ENCODE measurements around the gene USP27X. TPM values are rescaled to one million over a fixed set of nuclear protein-coding genes. Genes with fewer than 3 reads are reported as not detected.
A peak's percentile ranks its signal among the peaks of the same experiment; 100 is the strongest.

USP27X gene
- total RNA-seq, result 1 to 10 TPM; 1.3 to 3.6 (median 2.7) TPM

- peaks cover 0 to 40% (median 3%) of the 10 kb centered on the region in 4 donors for H3K4me1 ChIP-seq
- peak; percentile 48 to 79 (median 63) for TF ChIP-seq CTCF (IDR thresholded peaks at IDR 0.05)
- TF ChIP-seq POLR2A (IDR thresholded peaks at IDR 0.05), result peak in 1 of 2 donors; percentile 29
- peak in 1 of 2 donors; percentile 61 for TF ChIP-seq EP300 (IDR thresholded peaks at IDR 0.05)
- no peaks in the 10 kb centered on the region for H3K36me3 ChIP-seq
- peaks cover 0 to 9% of the 10 kb centered on the region in 2 donors for H3K27me3 ChIP-seq
- peak; percentile 61 to 63 for DNase-seq (ENCODE audit: low spot score in 2 of 2)
- WGBS, 2 donors, result 3 to 43% methylated on average over 26 to 52 of the region's 60 CpGs
- peak within 1 kb of the TSS; percentile 74 to 92 (median 84) for H3K27ac ChIP-seq
- H3K9me3 ChIP-seq, result no peaks in the 10 kb centered on the region
- peak within 1 kb of the TSS; percentile 43 to 74 (median 51) for H3K4me3 ChIP-seq
Observed at GRCh38 chrX:49878834-49879655, at the start of gene USP27X. TSS of gene USP27X (plus strand) at chrX:49879484. CDS start at chrX:49880308, 824 bp downstream.

- Histone ChIP-seq H3K4me1 (no peaks in the 10 kb centered on the region), H3K9me3 (no peaks in the 10 kb centered on the region), H3K27ac (no peak overlapping the region), H3K36me3 (no peaks in the 10 kb centered on the region), H3K4me3 (no peak overlapping the region), H3K27me3 (peaks cover 0 to 11% of the 10 kb centered on the region in 2 donors)
- 13 to 18% methylated on average over 8 of the region's 8 CpGs for WGBS, 2 donors
- peak in 1 of 2 donors; percentile 25 for DNase-seq (ENCODE audit: low spot score in 2 of 2)
- peak in 4 of 5 experiments; percentile 40 to 53 (median 48) for TF ChIP-seq CTCF (IDR thresholded peaks at IDR 0.05)
- TF ChIP-seq EP300 (IDR thresholded peaks at IDR 0.05), result no peak
- no peak for TF ChIP-seq POLR2A (IDR thresholded peaks at IDR 0.05)
Observed at GRCh38 chrX:49838374-49838773, 40.9 kb upstream of the USP27X start.

GRCh38 chrX:49840679-49841078 is 38.6 kb upstream of the USP27X start:
- TF ChIP-seq POLR2A (IDR thresholded peaks at IDR 0.05) (no peak), CTCF (IDR thresholded peaks at IDR 0.05) (peak in 2 of 5 experiments; percentile 5 to 15)
- no peaks in the 10 kb centered on the region for H3K4me1 ChIP-seq
- peak in 1 of 2 donors; percentile 8 for DNase-seq (ENCODE audit: low spot score in 2 of 2)
- H3K36me3 ChIP-seq, result no peaks in the 10 kb centered on the region
- H3K27ac ChIP-seq, result no peak overlapping the region
- peaks cover 0 to 11% of the 10 kb centered on the region in 2 donors for H3K27me3 ChIP-seq
- H3K4me3 ChIP-seq, result no peak overlapping the region
- 37 to 80% methylated on average over 1 to 3 of the region's 3 CpGs for WGBS, 2 donors
- no peaks in the 10 kb centered on the region for H3K9me3 ChIP-seq

- no peaks in the 10 kb centered on the region for H3K36me3 ChIP-seq
- DNase-seq (ENCODE audit: low spot score in 2 of 2), result no peak
- no peak overlapping the region for H3K27ac ChIP-seq
- H3K4me3 ChIP-seq, result no peak overlapping the region
- peaks cover 0 to 7% of the 10 kb centered on the region in 2 donors for H3K27me3 ChIP-seq
- no peaks in the 10 kb centered on the region for H3K4me1 ChIP-seq
- H3K9me3 ChIP-seq, result no peaks in the 10 kb centered on the region
- TF ChIP-seq EP300 (IDR thresholded peaks at IDR 0.05) (no peak), CTCF (IDR thresholded peaks at IDR 0.05) (no peak), POLR2A (IDR thresholded peaks at IDR 0.05) (no peak)
Observed at GRCh38 chrX:49842621-49843020, 36.7 kb upstream of the USP27X start.

- no peak overlapping the region for H3K4me3 ChIP-seq
- H3K27me3 ChIP-seq, result no peaks in the 10 kb centered on the region
- no peak for DNase-seq (ENCODE audit: low spot score in 2 of 2)
- 59 to 64% methylated on average over 8 of the region's 8 CpGs for WGBS, 2 donors
- H3K4me1 ChIP-seq, result no peaks in the 10 kb centered on the region
- no peak overlapping the region for H3K27ac ChIP-seq
- H3K36me3 ChIP-seq, result no peaks in the 10 kb centered on the region
- no peak for TF ChIP-seq CTCF (IDR thresholded peaks at IDR 0.05)
- TF ChIP-seq EP300 (IDR thresholded peaks at IDR 0.05), result no peak
- no peak for TF ChIP-seq POLR2A (IDR thresholded peaks at IDR 0.05)
- H3K9me3 ChIP-seq, result no peaks in the 10 kb centered on the region
Observed at GRCh38 chrX:49844611-49845010, 34.7 kb upstream of the USP27X start.

All from tibial nerve (tissue), 4 donors.